Suprapubic skin (tissue), 4 donors: ENCODE data around the gene VTN. TPM values are rescaled to one million over a fixed set of nuclear protein-coding genes. Genes with fewer than 3 reads are reported as not detected.
A peak's percentile ranks its signal among the peaks of the same experiment; 100 is the strongest.

ENCODE experiments used
- DNase-seq, 2 donors: peaks; one replicate each; pipeline ENCODE4 v3.0.0-alpha.2; 2019; ENCODE audit warnings: low spot score in 2 of 2
- H3K27ac ChIP-seq: fragments of 200-600 bp; sonication (generic); one replicate; pipeline ENCODE4 v1.5.1; 2019
- H3K27me3 ChIP-seq: fragments of 200-600 bp; sonication (generic); one replicate; pipeline ENCODE4 v1.5.1; 2019
- H3K36me3 ChIP-seq: fragments of 200-600 bp; sonication (generic); one replicate; pipeline ENCODE4 v1.5.1; 2019
- H3K4me1 ChIP-seq: fragments of 200-600 bp; sonication (generic); one replicate; pipeline ENCODE4 v1.5.1; 2019
- H3K4me3 ChIP-seq: fragments of 200-600 bp; sonication (generic); one replicate; pipeline ENCODE4 v1.5.1; 2019; ENCODE audit warnings: mild to moderate bottlenecking
- H3K9me3 ChIP-seq: fragments of 200-600 bp; sonication (generic); one replicate; pipeline ENCODE4 v1.5.1; 2019
- CTCF ChIP-seq, 2 donors: fragments of 200-600 bp in 1 of 2; fragments of 450-650 bp in 1 of 2; sonication (generic) in 1 of 2; IDR thresholded peaks; one replicate each; pipeline ENCODE4 v1.5.1; 2016 to 2019; ENCODE audit warnings: antibody characterized with exemption in 2 of 2, mild to moderate bottlenecking in 1 of 2, moderate library complexity in 1 of 2
- EP300 ChIP-seq: sonication (generic); formaldehyde crosslinking; IDR thresholded peaks from one replicate; pipeline ENCODE4 v1.6.1; 2017; ENCODE audit warnings: antibody characterized with exemption
- POLR2A ChIP-seq, 2 donors: fragments of 450-650 bp; IDR thresholded peaks; one replicate each; pipeline ENCODE4 v1.6.1; 2017; ENCODE audit warnings: antibody characterized with exemption in 2 of 2, mild to moderate bottlenecking in 2 of 2, moderate library complexity in 2 of 2
- POLR2AphosphoS5 ChIP-seq, 3 donors: sonication (generic); formaldehyde crosslinking; IDR thresholded peaks; one replicate each; pipeline ENCODE4 v1.6.1; 2017; ENCODE audit warnings: antibody characterized with exemption in 3 of 3
- WGBS: methylation state at CpG from one replicate; pipeline ENCODE4 v1.1.5; 2018; 5-methylcytosine and 5-hydroxymethylcytosine counted together
- total RNA-seq, 4 donors: library from RNA; depleted of rRNA; stranded (reverse); fragments of >200 nt; gene quantifications; one replicate each; pipeline ENCODE4 v1.1.0, GENCODE V29; 2016

Gene VTN
- total RNA-seq, 4 donors from 2014 or later = 0.42 to 4.2 (median 0.42) TPM; not detected in 1

- H3K27ac ChIP-seq = peak overlapping the region; percentile 34
Measured at GRCh38 chr17:28317966-28318758, 51.9 kb downstream of the VTN start.

More at GRCh38 chr17:28317966-28318758, 51.9 kb downstream of the VTN start:
- peaks cover 24% of the 10 kb centered on the region for H3K4me1 ChIP-seq
- H3K9me3 ChIP-seq = no peaks in the 10 kb centered on the region
- H3K4me3 ChIP-seq = peak overlapping the region; percentile 70
- H3K27me3 ChIP-seq = no peaks in the 10 kb centered on the region
- H3K36me3 ChIP-seq = no peaks in the 10 kb centered on the region
- 18% methylated on average over 40 of the region's 40 CpGs for WGBS
- TF ChIP-seq POLR2A (IDR thresholded peaks at IDR 0.05) (no peak), CTCF (IDR thresholded peaks at IDR 0.05) (no peak), POLR2AphosphoS5 (IDR thresholded peaks at IDR 0.05) (no peak), EP300 (no peak)
- no peak for DNase-seq

Other genes with a start within 250 kb of the VTN start
- 10 to 100 TPM; 15.4 to 28.2 (median 20.9) TPM for gene TMEM97, start 51.1 kb downstream of the VTN start, total RNA-seq
- 10 to 100 TPM; 31.5 to 52.1 (median 32.9) TPM for gene IFT20, start 34.8 kb downstream of the VTN start, total RNA-seq
- gene TNFAIP1, start 34.5 kb downstream of the VTN start, total RNA-seq = 10 to 100 TPM; 51.5 to 81.3 (median 66.4) TPM
- 100 to 1,000 TPM in 1 of 4 donors, 10 to 100 TPM in 3; 52.9 to 103 (median 86.0) TPM for gene POLDIP2, start 12.8 kb downstream of the VTN start, total RNA-seq
- gene SEBOX, start 5.1 kb downstream of the VTN start, total RNA-seq = not detected
- gene SARM1, start 1.4 kb upstream of the VTN start, total RNA-seq = 10 to 100 TPM in 2 of 4 donors, 1 to 10 TPM in 2; 4.0 to 17.7 (median 11.6) TPM
- 1 to 10 TPM; 2.1 to 8.5 (median 3.5) TPM for gene SLC46A1, start 35.9 kb upstream of the VTN start, total RNA-seq
- 10 to 100 TPM in 3 of 4 donors, 1 to 10 TPM in 1; 9.7 to 22.0 (median 14.8) TPM for gene SLC13A2, start 103.3 kb upstream of the VTN start, total RNA-seq
- 10 to 100 TPM; 37.4 to 48.3 (median 38.3) TPM for gene FOXN1, start 136.0 kb upstream of the VTN start, total RNA-seq
- gene UNC119, start 182.3 kb upstream of the VTN start, total RNA-seq = 10 to 100 TPM; 29.0 to 36.2 (median 32.6) TPM
- 10 to 100 TPM; 38.1 to 76.4 (median 59.2) TPM for gene PIGS, start 201.2 kb upstream of the VTN start, total RNA-seq
- gene ALDOC, start 206.6 kb upstream of the VTN start, total RNA-seq = 100 to 1,000 TPM in 1 of 4 donors, 10 to 100 TPM in 3; 33.0 to 103 (median 62.6) TPM
- 10 to 100 TPM in 1 of 4 donors, 1 to 10 TPM in 3; 5.7 to 13.5 (median 7.0) TPM for gene SPAG5, start 228.7 kb upstream of the VTN start, total RNA-seq
- 10 to 100 TPM in 3 of 4 donors, 1 to 10 TPM in 1; 3.5 to 43.7 (median 15.2) TPM for gene RSKR, start 243.9 kb upstream of the VTN start, total RNA-seq